ENCODE results near the gene HNRNPA2B1. TPM values are rescaled to one million over a fixed set of nuclear protein-coding genes. Genes with fewer than 3 reads are reported as not detected.

HNRNPA2B1 gene
- polyA plus RNA-seq, 2 of the 4 experiments (the other 2 are of a cell fraction), result 1,070 to 2,251 TPM

- peak within 1 kb of the TSS; percentile 92 for H3K4me3 ChIP-seq
- POLR2A ChIA-PET, result interaction anchor here (0.6 to 3.1 kb wide), 10 partner anchors 9 to 339 kb away, joined by 3 to 42 read pairs (median 4); partner anchors contain the start of gene NFE2L3
- FAIRE-seq (no peak), DNase-seq (ENCODE audit: low read depth in 1 of 2, low spot score in 1 of 2) (peak; percentile 63 to 92), ATAC-seq (peak; percentile 59 to 68)
- H3K4me1 ChIP-seq, result peaks cover 37% of the 10 kb centered on the region
- CTCF ChIA-PET, result interaction anchor here (0.8 to 2.6 kb wide), 2 partner anchors 9 to 122 kb away, joined by 3 to 10 read pairs; no protein-coding TSS in a partner anchor
- peak within 1 kb of the TSS; percentile 92 for H3K4me2 ChIP-seq
- H3K27ac ChIP-seq, result peak within 1 kb of the TSS; percentile 99
- WGBS (ENCODE audit: missing lambda C conversion rate), result 0% methylated on average over 27 of the region's 86 CpGs
- H3K9me3 ChIP-seq, result no peaks in the 10 kb centered on the region
- TF ChIP-seq ATOH8 (CRISPR knock-in tag; IDR thresholded peaks at IDR 0.05; ENCODE audit: low read depth) (no peak), NR3C1 (IDR thresholded peaks at IDR 0.05) (no peak), HOXB5 (CRISPR knock-in tag; IDR thresholded peaks at IDR 0.05) (no peak), HOXB13 (CRISPR knock-in tag; IDR thresholded peaks at IDR 0.05; ENCODE audit: low read depth) (no peak), FOSL2 (IDR thresholded peaks at IDR 0.05) (no peak), FOSL2 (CRISPR knock-in tag; IDR thresholded peaks at IDR 0.05) (peak; percentile 37; the same call in 1 of the 2 replicates), JUNB (IDR thresholded peaks at IDR 0.05) (no peak), TFCP2L1 (CRISPR knock-in tag; IDR thresholded peaks at IDR 0.05) (peak; percentile 57; the same call in 1 of the 2 replicates), BHLHE40 (IDR thresholded peaks at IDR 0.05; ENCODE audit: low read depth, low read length) (no peak), RNF2 (IDR thresholded peaks at IDR 0.05; ENCODE audit: borderline replicate concordance, low read depth) (no peak), BCL3 (IDR thresholded peaks at IDR 0.05) (peak; percentile 70; the same call in 2 of the 3 replicates), KDM5A (IDR thresholded peaks at IDR 0.05) (no peak), ZC3H11A (IDR thresholded peaks at IDR 0.05) (no peak), POLR2AphosphoS2 (conservative IDR thresholded peaks at IDR 0.05; ENCODE audit: low read length) (no peak), CHD4 (IDR thresholded peaks at IDR 0.05; ENCODE audit: borderline replicate concordance) (no peak), JUN (IDR thresholded peaks at IDR 0.05) (peak in 1 of 2 experiments; percentile 83; a peak in 3 of 5 replicates), POLR2A (IDR thresholded peaks at IDR 0.05; ENCODE audit: low read length) (peak; percentile 68), RAD21 (conservative IDR thresholded peaks at IDR 0.05 in 1 of 2, IDR thresholded peaks at IDR 0.05 in 1 of 2) (no peak), TP53 (CRISPR knock-in tag; IDR thresholded peaks at IDR 0.05) (no peak), HES2 (IDR thresholded peaks at IDR 0.05) (no peak), CBX8 (IDR thresholded peaks at IDR 0.05) (no peak), NFE2L2 (conservative IDR thresholded peaks at IDR 0.05; ENCODE audit: low read length) (no peak), MAX (IDR thresholded peaks at IDR 0.05) (peak; percentile 59; the same call in 1 of the 2 replicates), CTCF (IDR thresholded peaks at IDR 0.05) (no peak), MYC (IDR thresholded peaks at IDR 0.05; ENCODE audit: borderline replicate concordance, low read length) (peak; percentile 69), NPAS2 (CRISPR knock-in tag; IDR thresholded peaks at IDR 0.05; ENCODE audit: borderline replicate concordance) (no peak), MAFK (IDR thresholded peaks at IDR 0.05; ENCODE audit: partially characterized antibody) (no peak), E2F6 (IDR thresholded peaks at IDR 0.05; ENCODE audit: borderline replicate concordance, low read depth) (peak; percentile 12; the same call in 1 of the 2 replicates), SMC3 (IDR thresholded peaks at IDR 0.05) (no peak), RFX5 (IDR thresholded peaks at IDR 0.05) (no peak), HOXA7 (CRISPR knock-in tag; IDR thresholded peaks at IDR 0.05) (0 out of 2 replicates have a peak, but pooled peaks have one; percentile 50), PHF8 (IDR thresholded peaks at IDR 0.05; ENCODE audit: borderline replicate concordance, low read depth) (peak; percentile 70), RCOR1 (IDR thresholded peaks at IDR 0.05; ENCODE audit: low read depth, low read length) (no peak), HMGXB4 (CRISPR knock-in tag; IDR thresholded peaks at IDR 0.05; ENCODE audit: borderline replicate concordance) (no peak)
These were observed 887 bp upstream of the HNRNPA2B1 start, which contains the start of gene CBX3 for GRCh38 chr7:26201247-26202018. Gene CBX3, plus strand, starts transcription at chr7:26201745. Its CDS starts 1,254 bp downstream, at chr7:26202999.

Measured in A549 (cell line).